K562 (cell line): ENCODE data around the gene ARHGEF4.

ENCODE experiments used
- CEBPG ChIP-seq, 3 experiments: fragments of 200-800 bp in 1 of 3; sonication (Bioruptor generic) in 1 of 3; sonication (generic) in 1 of 3; formaldehyde crosslinking in 1 of 3; IDR thresholded peaks in 2 of 3; conservative IDR thresholded peaks in 1 of 3; 2 replicates each; pipeline versions ENCODE4 v1.6.1 to v1.8.0; 2016 to 2022; ENCODE audit warnings: missing compliant biosample characterization in 2 of 3, missing genetic modification characterization in 2 of 3, mild to moderate bottlenecking in 1 of 3, missing genetic modification reagents in 1 of 3
- GATA2 ChIP-seq: sonication (generic); formaldehyde crosslinking; IDR thresholded peaks from 2 replicates; pipeline ENCODE4 v1.4.0; 2020; ENCODE audit warnings: mild to moderate bottlenecking, missing genetic modification reagents
- MEF2D ChIP-seq: conservative IDR thresholded peaks from 2 replicates; pipeline ENCODE4 v1.6.1; 2016; ENCODE audit warnings: low read depth, missing genetic modification characterization, missing compliant biosample characterization
- POLR2A ChIP-seq: fragments of 450-650 bp; conservative IDR thresholded peaks from 2 replicates; pipeline ENCODE4 v1.6.1; 2016
- POLR2AphosphoS5 ChIP-seq: IDR thresholded peaks from 2 replicates; pipeline ENCODE4 v1.6.1; 2011; ENCODE audit warnings: mild to moderate bottlenecking, low read depth, low read length, moderate library complexity; ENCODE audit not compliant: control insufficient read depth, insufficient read depth
- RNF2 ChIP-seq: sonication (generic); IDR thresholded peaks from 2 replicates; pipeline ENCODE4 v1.6.1; 2016
- RREB1 ChIP-seq: fragments of 250-450 bp; sonication (Bioruptor Pico); IDR thresholded peaks from 2 replicates; pipeline ENCODE4 v1.4.0; 2020

- TF ChIP-seq POLR2A (no peak), CEBPG (CRISPR knock-in tag; IDR thresholded peaks at IDR 0.05) (no peak), CEBPG (tag; conservative IDR thresholded peaks at IDR 0.05 in 1 of 2, IDR thresholded peaks at IDR 0.05 in 1 of 2) (no peak), POLR2AphosphoS5 (no peak), RNF2 (no peak), RREB1 (CRISPR knock-in tag) (no peak), MEF2D (tag) (no peak), GATA2 (CRISPR knock-in tag) (no peak)
Observed at GRCh38 chr2:130951018-130951417, 114.3 kb downstream of the ARHGEF4 start.
